NT2/D1 (cell line): ENCODE measurements around the gene NIPAL4.

Experiments used
- DNase-seq: peaks from one replicate; pipeline ENCODE4 v3.0.0-alpha.2; 2011; ENCODE audit warnings: low read depth, low spot score
- H3K27me3 ChIP-seq: 2 replicates; pipeline ENCODE4 v1.6.0; 2011; ENCODE audit warnings: mild to moderate bottlenecking; ENCODE audit not compliant: insufficient read length, insufficient read depth
- H3K36me3 ChIP-seq: 2 replicates; pipeline ENCODE4 v1.6.1; 2011; ENCODE audit warnings: mild to moderate bottlenecking, low read length, mixed read lengths; ENCODE audit not compliant: insufficient read depth, insufficient read length
- H3K4me1 ChIP-seq: 2 replicates; pipeline ENCODE4 v1.5.1; 2011; ENCODE audit not compliant: insufficient read depth, insufficient read length
- H3K4me3 ChIP-seq: 2 replicates; pipeline ENCODE4 v1.5.1; 2011; ENCODE audit warnings: low read depth; ENCODE audit not compliant: insufficient read length
- H3K9ac ChIP-seq: 2 replicates; pipeline ENCODE4 v1.6.0; 2011; ENCODE audit warnings: low read depth; ENCODE audit not compliant: insufficient read length
- H3K9me3 ChIP-seq: 2 replicates; pipeline ENCODE4 v1.5.1; 2011; ENCODE audit warnings: mild to moderate bottlenecking, low read length; ENCODE audit not compliant: insufficient read depth
- SUZ12 ChIP-seq: IDR thresholded peaks from 2 replicates; pipeline ENCODE4 v1.6.1; 2011; ENCODE audit not compliant: insufficient read length, insufficient read depth; ENCODE audit errors: extremely low read depth
- YY1 ChIP-seq: IDR thresholded peaks from 2 replicates; pipeline ENCODE4 v1.6.1; 2011; ENCODE audit not compliant: insufficient read length, insufficient read depth
- ZNF274 ChIP-seq: IDR thresholded peaks from 2 replicates; pipeline ENCODE4 v1.6.1; 2011; ENCODE audit warnings: mild to moderate bottlenecking, low read depth, low read length

NIPAL4 gene

DNA sequence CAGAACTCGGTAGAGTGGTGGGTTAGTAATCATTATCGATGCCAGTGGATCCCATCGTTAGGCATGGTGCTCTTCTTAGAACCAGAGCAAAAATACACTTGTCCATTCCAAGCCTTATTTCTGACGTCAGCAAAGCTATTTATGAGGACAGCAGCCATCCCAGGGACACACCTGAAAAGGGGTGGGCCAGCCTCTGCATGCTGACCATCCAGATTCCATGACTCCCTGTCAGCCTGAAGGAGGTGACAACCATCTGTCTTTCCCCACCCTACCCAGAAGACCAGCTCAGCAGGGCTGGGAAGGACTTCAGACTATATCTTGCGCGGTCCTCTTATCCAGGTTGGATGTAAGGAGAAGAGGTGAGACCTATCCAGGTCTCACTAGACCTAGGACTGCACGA is 5.7 kb upstream of the NIPAL4 start:
- no peak overlapping the region for H3K9ac ChIP-seq
- no peaks in the 10 kb centered on the region for H3K9me3 ChIP-seq
- DNase-seq, result no peak
- H3K27me3 ChIP-seq, result peaks cover 13% of the 10 kb centered on the region
- no peak overlapping the region for H3K4me3 ChIP-seq
- H3K36me3 ChIP-seq, result no peaks in the 10 kb centered on the region
- no peak for TF ChIP-seq SUZ12
- TF ChIP-seq ZNF274, result no peak
- no peak for TF ChIP-seq YY1
- no peaks in the 10 kb centered on the region for H3K4me1 ChIP-seq

DNA sequence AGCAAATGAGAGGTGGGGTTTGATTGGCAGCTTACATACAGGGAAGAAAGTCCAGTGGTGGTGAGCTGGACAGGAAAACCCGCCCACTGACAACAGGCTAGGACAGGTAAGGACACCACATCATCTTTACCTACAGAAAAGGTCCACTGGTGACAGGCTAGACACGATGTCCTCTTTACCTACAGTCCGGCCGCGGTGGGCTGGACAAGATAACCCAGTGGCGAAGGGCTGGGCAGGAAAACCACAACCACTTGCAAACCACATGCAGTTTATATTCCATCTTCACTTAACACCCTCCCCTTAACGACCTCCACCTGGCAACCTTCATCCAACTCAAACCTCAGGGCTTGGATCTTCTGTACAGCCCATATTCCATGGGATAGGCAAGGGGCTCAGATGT is 5.0 kb upstream of the NIPAL4 start:
- H3K4me3 ChIP-seq, result no peak overlapping the region
- H3K9ac ChIP-seq, result no peak overlapping the region
- no peaks in the 10 kb centered on the region for H3K36me3 ChIP-seq
- TF ChIP-seq SUZ12, result no peak
- TF ChIP-seq ZNF274, result no peak
- no peak for TF ChIP-seq YY1
- DNase-seq, result no peak
- no peaks in the 10 kb centered on the region for H3K4me1 ChIP-seq
- H3K27me3 ChIP-seq, result peaks cover 21% of the 10 kb centered on the region
- H3K9me3 ChIP-seq, result no peaks in the 10 kb centered on the region

DNA sequence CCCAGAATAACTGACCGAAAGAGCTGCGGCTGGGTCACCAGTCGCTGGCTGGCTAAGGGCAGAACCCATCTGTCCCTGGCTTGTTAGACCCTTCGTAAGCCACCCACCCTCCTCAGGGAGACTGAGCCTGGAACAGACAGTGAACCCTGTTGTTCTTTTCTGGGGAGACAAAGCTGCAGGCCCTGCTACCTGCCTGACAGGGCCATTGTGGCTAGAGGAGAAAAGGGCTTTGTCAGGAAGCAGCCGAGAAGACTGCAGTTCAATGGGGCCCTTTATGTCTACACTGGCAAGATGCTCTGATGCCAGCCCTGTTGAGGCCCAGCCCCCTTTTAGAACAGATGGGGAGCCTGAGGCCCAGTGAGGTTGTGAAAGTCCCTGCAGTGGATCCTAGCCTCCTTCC is 3.7 kb upstream of the NIPAL4 start:
- Histone ChIP-seq H3K4me3 (no peak overlapping the region), H3K36me3 (no peaks in the 10 kb centered on the region), H3K9ac (no peak overlapping the region), H3K4me1 (no peaks in the 10 kb centered on the region), H3K27me3 (peaks cover 34% of the 10 kb centered on the region), H3K9me3 (no peaks in the 10 kb centered on the region)
- DNase-seq, result no peak
- TF ChIP-seq YY1, result no peak
- no peak for TF ChIP-seq ZNF274
- TF ChIP-seq SUZ12, result no peak

DNA sequence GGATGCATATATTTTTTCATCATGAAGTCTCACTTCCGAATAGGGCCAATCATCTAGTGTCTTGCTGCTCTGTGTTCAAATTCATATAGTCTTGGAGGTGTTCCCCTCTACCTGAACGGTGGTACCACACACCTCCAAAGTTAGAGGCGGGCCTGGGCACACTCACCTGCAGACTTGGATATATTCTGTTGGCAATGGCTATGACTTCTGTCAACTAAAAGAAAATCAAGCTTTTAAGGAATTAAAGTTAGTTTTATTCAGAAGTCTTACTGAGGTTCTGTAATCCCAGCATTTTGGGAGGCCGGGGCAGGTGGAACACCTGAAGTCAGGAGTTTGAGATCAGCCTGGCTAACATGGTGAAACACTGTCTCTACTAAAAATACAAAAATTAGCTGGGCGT is 2.6 kb upstream of the NIPAL4 start:
- H3K9me3 ChIP-seq, result no peaks in the 10 kb centered on the region
- TF ChIP-seq ZNF274 (no peak), YY1 (no peak), SUZ12 (no peak)
- peaks cover 42% of the 10 kb centered on the region for H3K27me3 ChIP-seq
- no peaks in the 10 kb centered on the region for H3K36me3 ChIP-seq
- H3K4me1 ChIP-seq, result no peaks in the 10 kb centered on the region
- H3K4me3 ChIP-seq, result no peak overlapping the region
- no peak overlapping the region for H3K9ac ChIP-seq
- DNase-seq, result no peak

DNA sequence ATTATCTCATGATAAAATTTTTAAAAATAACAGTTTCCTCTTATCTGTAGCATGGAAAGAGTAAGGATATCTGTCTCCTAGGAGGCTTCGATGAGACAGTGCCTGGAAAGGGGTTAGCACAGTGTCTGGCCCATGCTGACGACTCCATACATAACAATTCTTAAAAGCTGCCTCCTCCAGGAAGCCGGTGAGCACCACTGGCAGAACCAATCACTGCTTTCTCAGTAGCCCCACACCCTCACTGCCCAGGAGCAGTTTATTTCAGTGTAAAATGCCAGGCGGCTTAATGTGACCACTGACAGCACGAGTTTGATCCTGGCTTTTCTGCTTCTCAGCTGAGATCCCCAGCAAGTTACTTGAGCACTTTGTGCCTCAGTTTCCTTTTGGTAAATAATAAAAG is 1.2 kb upstream of the NIPAL4 start:
- Histone ChIP-seq H3K27me3 (peaks cover 54% of the 10 kb centered on the region), H3K36me3 (no peaks in the 10 kb centered on the region), H3K4me3 (no peak overlapping the region), H3K9me3 (no peaks in the 10 kb centered on the region), H3K4me1 (no peaks in the 10 kb centered on the region), H3K9ac (no peak overlapping the region)
- TF ChIP-seq SUZ12, result no peak
- TF ChIP-seq YY1, result no peak
- no peak for TF ChIP-seq ZNF274
- DNase-seq, result no peak

DNA sequence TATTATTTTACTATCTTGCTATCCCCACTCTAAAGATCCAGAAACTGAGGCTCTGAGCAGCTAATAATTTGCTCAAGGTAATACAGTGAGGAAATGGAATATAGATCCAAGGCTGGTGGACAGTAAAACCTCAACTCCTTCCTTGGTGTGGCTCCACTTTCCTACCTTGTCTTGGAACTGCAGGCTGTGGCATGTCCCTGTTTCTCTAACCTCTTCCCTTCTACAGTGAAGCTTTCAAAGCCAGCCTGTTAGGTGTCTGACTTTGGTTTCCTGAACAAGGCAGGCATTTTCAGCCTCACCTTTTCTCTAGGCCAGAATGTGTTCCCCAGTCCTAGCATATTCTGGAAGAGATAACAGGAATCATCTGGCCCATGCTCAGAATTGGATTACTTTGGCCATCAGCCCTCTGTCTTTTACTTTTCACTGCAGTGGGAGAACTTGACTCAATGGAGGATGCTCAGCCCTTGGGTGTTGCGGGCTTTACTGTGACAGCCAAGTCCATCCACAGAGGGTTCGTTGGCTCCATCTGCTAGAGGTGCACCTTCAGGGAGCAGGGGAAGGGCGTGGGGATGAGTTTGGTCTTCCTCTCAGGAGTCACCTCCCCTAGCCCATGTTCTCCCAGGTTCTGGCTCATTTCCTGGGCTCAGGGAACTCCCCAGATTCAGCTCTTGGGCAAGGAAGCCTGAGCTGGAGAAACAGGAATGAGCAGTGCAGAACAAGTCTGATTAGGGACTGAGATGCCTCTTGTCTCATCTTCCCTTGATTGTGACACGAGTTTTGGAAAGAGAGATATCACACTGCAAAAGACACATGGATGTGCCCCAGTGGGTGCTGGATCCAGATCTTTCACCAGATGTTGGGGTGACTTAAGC is 1.1 kb downstream of the NIPAL4 start:
- TF ChIP-seq YY1 (no peak), SUZ12 (peak; percentile 40), ZNF274 (no peak)
- H3K4me3 ChIP-seq, result no peak overlapping the region
- no peaks in the 10 kb centered on the region for H3K36me3 ChIP-seq
- H3K27me3 ChIP-seq, result peaks cover 54% of the 10 kb centered on the region
- no peak for DNase-seq
- H3K9ac ChIP-seq, result no peak overlapping the region
- no peaks in the 10 kb centered on the region for H3K9me3 ChIP-seq
- H3K4me1 ChIP-seq, result no peaks in the 10 kb centered on the region

DNA sequence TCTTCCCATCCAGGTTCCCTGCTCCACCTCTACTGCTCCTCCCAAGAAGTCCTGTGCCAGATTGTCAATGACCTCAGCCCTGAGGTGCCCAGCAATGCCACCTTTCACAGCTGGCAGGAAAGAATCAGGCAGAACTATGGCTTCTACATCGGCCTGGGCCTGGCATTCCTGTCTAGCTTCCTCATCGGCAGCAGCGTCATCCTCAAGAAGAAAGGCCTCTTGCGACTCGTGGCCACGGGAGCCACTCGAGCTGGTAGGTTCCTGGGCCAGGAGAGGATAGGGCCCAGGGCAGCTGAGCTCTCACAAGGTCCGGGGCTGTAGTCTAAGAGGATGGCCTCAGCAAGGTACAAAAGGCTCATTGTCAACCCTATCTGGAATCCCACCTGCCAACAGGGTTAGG is 3.1 kb downstream of the NIPAL4 start:
- peaks cover 53% of the 10 kb centered on the region for H3K27me3 ChIP-seq
- H3K4me3 ChIP-seq, result no peak overlapping the region
- H3K9me3 ChIP-seq, result no peaks in the 10 kb centered on the region
- no peaks in the 10 kb centered on the region for H3K36me3 ChIP-seq
- TF ChIP-seq YY1, result no peak
- TF ChIP-seq SUZ12, result no peak
- TF ChIP-seq ZNF274, result no peak
- H3K4me1 ChIP-seq, result no peaks in the 10 kb centered on the region
- no peak for DNase-seq
- no peak overlapping the region for H3K9ac ChIP-seq
